Activated CD4-positive, alpha-beta T cell treated with anti-CD3 and anti-CD28 coated beads, Interleukin-2, amount 50 U/mL, for 1 hour (primary cell): ENCODE measurements around the gene TARBP2.
"Not testable (repeated sequence)": the region's sequence is repeated elsewhere in the genome, so short reads cannot be mapped to it uniquely, and the experiment has no call there.

Experiments
- DNase-seq: peaks from one replicate; pipeline ENCODE4 v3.0.0-alpha.2; 2020

Gene TARBP2

GRCh38 chr12:53476769-53477209 lies 24.3 kb upstream of the TARBP2 start:
- DNase-seq: no peak

- DNase-seq: no peak
These were observed 22.2 kb upstream of the TARBP2 start for GRCh38 chr12:53478865-53479264.

- no peak for DNase-seq
These were observed 21.8 kb upstream of the TARBP2 start for GRCh38 chr12:53479331-53479730.

GRCh38 chr12:53480491-53481442 lies 20.3 kb upstream of the TARBP2 start:
- DNase-seq: no peak

GRCh38 chr12:53481458-53481857 lies 19.6 kb upstream of the TARBP2 start:
- not testable (repeated sequence) for DNase-seq

- no peak for DNase-seq
These were observed 19.0 kb upstream of the TARBP2 start for GRCh38 chr12:53481939-53482586.

GRCh38 chr12:53482626-53483168 lies 18.4 kb upstream of the TARBP2 start:
- no peak for DNase-seq

GRCh38 chr12:53483225-53483978 lies 17.7 kb upstream of the TARBP2 start:
- DNase-seq: no peak

- no peak for DNase-seq
These were observed 17.1 kb upstream of the TARBP2 start for GRCh38 chr12:53483979-53484377.

GRCh38 chr12:53484686-53485575 lies 16.2 kb upstream of the TARBP2 start:
- no peak for DNase-seq

- DNase-seq: no peak
These were observed 14.9 kb upstream of the TARBP2 start for GRCh38 chr12:53485955-53486735.

- DNase-seq: no peak
These were observed 14.2 kb upstream of the TARBP2 start for GRCh38 chr12:53486736-53487487.

GRCh38 chr12:53489242-53489864 lies 11.7 kb upstream of the TARBP2 start:
- DNase-seq: no peak

GRCh38 chr12:53492188-53492587 lies 8.9 kb upstream of the TARBP2 start:
- DNase-seq: no peak

GRCh38 chr12:53492830-53493609 lies 8.1 kb upstream of the TARBP2 start:
- peak; percentile 82 for DNase-seq

GRCh38 chr12:53493610-53494391 lies 7.3 kb upstream of the TARBP2 start:
- DNase-seq: no peak

- DNase-seq: no peak
These were observed 5.0 kb upstream of the TARBP2 start for GRCh38 chr12:53495903-53496751.
